HepG2 (cell line): ENCODE data around the gene CALR.

Source experiments
- CBFB ChIP-seq: sonication (generic); formaldehyde crosslinking; IDR thresholded peaks from 2 replicates; pipeline ENCODE4 v1.4.0; 2020; ENCODE audit warnings: missing genetic modification reagents
- IRF2 ChIP-seq: IDR thresholded peaks from 2 replicates; pipeline ENCODE4 v1.6.1; 2018; ENCODE audit warnings: missing genetic modification reagents, missing compliant biosample characterization
- MTF1 ChIP-seq: sonication (generic); formaldehyde crosslinking; IDR thresholded peaks from 2 replicates; pipeline ENCODE4 v1.5.0; 2020; ENCODE audit warnings: missing genetic modification reagents
- TARDBP ChIP-seq: sonication (generic); formaldehyde crosslinking; IDR thresholded peaks from 2 replicates; pipeline ENCODE4 v1.8.0; 2022; ENCODE audit warnings: mild to moderate bottlenecking, missing genetic modification reagents
- TRIM24 ChIP-seq: sonication (generic); formaldehyde crosslinking; IDR thresholded peaks from 2 replicates; pipeline ENCODE4 v1.8.0; 2022; ENCODE audit warnings: mild to moderate bottlenecking, missing genetic modification reagents
- YY1 ChIP-seq: IDR thresholded peaks from 2 replicates; pipeline ENCODE4 v1.6.1; 2011; ENCODE audit warnings: low read length, low read depth, moderate library complexity, mild to moderate bottlenecking; ENCODE audit not compliant: insufficient read depth, insufficient replicate concordance
- TF ChIP-seq, protein P1 (sequence below): sonication (generic); formaldehyde crosslinking; IDR thresholded peaks from 2 replicates; pipeline ENCODE4 v1.5.0; 2020; ENCODE audit warnings: mild to moderate bottlenecking, missing genetic modification reagents, moderate library complexity
- TF ChIP-seq, protein P2 (sequence below): IDR thresholded peaks from 2 replicates; pipeline ENCODE4 v1.6.1; 2016
- TF ChIP-seq, protein P3 (sequence below): sonication (generic); formaldehyde crosslinking; IDR thresholded peaks from 2 replicates; pipeline ENCODE4 v1.8.1; 2023; ENCODE audit warnings: mild to moderate bottlenecking, missing genetic modification reagents

DNA sequence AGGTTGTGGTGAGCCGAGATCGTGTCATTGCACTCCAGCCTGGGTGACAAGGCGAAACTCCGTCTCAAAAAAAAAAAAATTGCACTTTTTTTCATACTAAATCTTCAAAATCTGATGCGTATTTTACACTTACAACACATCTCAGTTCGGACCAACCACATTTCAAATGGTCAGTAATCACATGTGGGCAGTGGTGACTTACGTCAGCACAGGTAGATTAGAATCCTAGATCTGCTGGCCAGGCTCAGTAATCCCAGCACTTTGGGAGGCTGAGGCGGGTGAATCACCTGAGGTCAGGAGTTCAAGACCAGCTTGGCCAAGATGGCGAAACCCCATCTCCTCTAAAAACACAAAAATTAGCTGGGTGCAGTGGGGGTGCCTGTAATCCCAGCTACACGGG, 3.3 kb upstream of the CALR start:
- no peak for TF ChIP-seq TARDBP (CRISPR knock-in tag)
- no peak for TF ChIP-seq MTF1 (CRISPR knock-in tag)
- no peak for TF ChIP-seq TRIM24
- no peak for TF ChIP-seq YY1
- TF ChIP-seq, protein P1, sequence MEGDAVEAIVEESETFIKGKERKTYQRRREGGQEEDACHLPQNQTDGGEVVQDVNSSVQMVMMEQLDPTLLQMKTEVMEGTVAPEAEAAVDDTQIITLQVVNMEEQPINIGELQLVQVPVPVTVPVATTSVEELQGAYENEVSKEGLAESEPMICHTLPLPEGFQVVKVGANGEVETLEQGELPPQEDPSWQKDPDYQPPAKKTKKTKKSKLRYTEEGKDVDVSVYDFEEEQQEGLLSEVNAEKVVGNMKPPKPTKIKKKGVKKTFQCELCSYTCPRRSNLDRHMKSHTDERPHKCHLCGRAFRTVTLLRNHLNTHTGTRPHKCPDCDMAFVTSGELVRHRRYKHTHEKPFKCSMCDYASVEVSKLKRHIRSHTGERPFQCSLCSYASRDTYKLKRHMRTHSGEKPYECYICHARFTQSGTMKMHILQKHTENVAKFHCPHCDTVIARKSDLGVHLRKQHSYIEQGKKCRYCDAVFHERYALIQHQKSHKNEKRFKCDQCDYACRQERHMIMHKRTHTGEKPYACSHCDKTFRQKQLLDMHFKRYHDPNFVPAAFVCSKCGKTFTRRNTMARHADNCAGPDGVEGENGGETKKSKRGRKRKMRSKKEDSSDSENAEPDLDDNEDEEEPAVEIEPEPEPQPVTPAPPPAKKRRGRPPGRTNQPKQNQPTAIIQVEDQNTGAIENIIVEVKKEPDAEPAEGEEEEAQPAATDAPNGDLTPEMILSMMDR (CRISPR knock-in tag), result no peak
- no peak for TF ChIP-seq IRF2 (CRISPR knock-in tag)
- TF ChIP-seq, protein P2, sequence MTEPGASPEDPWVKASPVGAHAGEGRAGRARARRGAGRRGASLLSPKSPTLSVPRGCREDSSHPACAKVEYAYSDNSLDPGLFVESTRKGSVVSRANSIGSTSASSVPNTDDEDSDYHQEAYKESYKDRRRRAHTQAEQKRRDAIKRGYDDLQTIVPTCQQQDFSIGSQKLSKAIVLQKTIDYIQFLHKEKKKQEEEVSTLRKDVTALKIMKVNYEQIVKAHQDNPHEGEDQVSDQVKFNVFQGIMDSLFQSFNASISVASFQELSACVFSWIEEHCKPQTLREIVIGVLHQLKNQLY, result no peak
- TF ChIP-seq CBFB (CRISPR knock-in tag), result no peak
- TF ChIP-seq, protein P3, sequence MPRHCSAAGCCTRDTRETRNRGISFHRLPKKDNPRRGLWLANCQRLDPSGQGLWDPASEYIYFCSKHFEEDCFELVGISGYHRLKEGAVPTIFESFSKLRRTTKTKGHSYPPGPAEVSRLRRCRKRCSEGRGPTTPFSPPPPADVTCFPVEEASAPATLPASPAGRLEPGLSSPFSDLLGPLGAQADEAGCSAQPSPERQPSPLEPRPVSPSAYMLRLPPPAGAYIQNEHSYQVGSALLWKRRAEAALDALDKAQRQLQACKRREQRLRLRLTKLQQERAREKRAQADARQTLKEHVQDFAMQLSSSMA, result no peak
